AG04450 (cell line): ENCODE data around the gene KIAA0930. TPM values are rescaled to one million over a fixed set of nuclear protein-coding genes. Genes with fewer than 3 reads are reported as not detected.

Experiments
- CTCF ChIA-PET: fragments of 300-600, 350-600 bp; formaldehyde crosslinking; extraction: SDS; loops from one replicate; lab custom pipeline; 2022; ENCODE audit warnings: antibody characterized with exemption, inconsistent platforms; lab: Charles Lee
- POLR2A ChIA-PET: fragments of 350-600 bp; formaldehyde crosslinking; extraction: SDS; loops from one replicate; lab custom pipeline; 2021; ENCODE audit warnings: antibody characterized with exemption, inconsistent platforms; lab: Yijun Ruan, JAX
- DNase-seq: peaks from one replicate; pipeline ENCODE4 v3.0.0-alpha.2; 2011; ENCODE audit warnings: low read depth, low spot score
- H3K27ac ChIP-seq: one replicate; pipeline ENCODE4 v1.5.1; 2012; ENCODE audit warnings: low read depth, low read length, control low read depth
- H3K27me3 ChIP-seq: one replicate; pipeline ENCODE4 v1.6.0; 2012; ENCODE audit warnings: low read length; ENCODE audit not compliant: control insufficient read depth, insufficient read depth
- H3K4me3 ChIP-seq: 2 replicates; pipeline ENCODE4 v1.5.1; 2011; ENCODE audit warnings: mild to moderate bottlenecking, low read depth, low read length, control low read depth
- H3K9me3 ChIP-seq: 2 replicates; pipeline ENCODE4 v1.5.1; 2012; ENCODE audit warnings: low read length; ENCODE audit not compliant: control insufficient read depth, insufficient read depth
- polyA plus RNA-seq: library from polyadenylated mRNA; depleted of rRNA; stranded (reverse); fragments of >200 nt; gene quantifications from 2 replicates; pipeline ENCODE4 v1.2.3, GENCODE V29; 2011
- TF ChIP-seq, protein P1 (sequence below): IDR thresholded peaks from 2 replicates; pipeline ENCODE4 v1.5.1; 2011; ENCODE audit warnings: low read depth, low read length, control low read depth, inconsistent platforms

The KIAA0930 gene
- polyA plus RNA-seq, 1 experiment: 49.4 TPM

DNA sequence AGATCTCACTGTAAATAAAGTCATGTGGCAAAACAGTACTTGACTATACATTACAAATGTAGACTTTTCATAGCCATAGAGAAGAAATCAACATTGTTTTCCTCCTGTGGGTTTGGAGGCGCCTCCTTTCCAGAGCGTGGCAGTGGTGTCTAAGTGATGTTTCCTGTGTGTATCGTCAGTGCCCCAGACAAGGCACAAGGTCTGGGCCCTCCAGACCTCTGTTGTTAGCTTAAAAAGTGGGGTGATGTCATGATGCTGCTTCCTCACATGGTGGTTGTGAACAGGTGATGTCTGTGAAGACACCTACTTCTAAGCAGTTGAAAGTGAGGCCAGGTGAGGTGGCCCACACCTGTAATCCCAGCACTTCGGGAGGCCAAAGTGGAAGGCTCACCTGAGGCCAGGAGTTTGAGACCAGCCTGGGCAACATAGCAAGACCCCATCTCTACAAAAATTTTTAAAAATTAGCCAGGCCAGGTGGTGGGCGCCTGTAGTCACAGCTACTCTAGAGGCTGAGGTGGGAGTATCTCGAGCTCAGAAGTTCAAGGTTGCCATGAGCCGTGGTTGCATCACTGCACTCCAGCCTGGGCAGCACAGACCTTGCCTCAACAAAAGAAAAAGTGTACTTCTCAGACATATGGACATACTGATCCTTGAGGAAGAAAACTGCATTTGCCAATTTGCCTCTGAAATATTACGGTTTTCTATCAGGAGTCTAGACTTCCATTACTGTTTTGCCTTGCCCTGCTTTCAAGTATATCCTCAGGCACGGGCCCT, 61.2 kb downstream of the KIAA0930 start:
- ChIA-PET POLR2A (no interaction called here), CTCF (interaction anchor here (0.9 kb wide), 1 partner anchor 138 kb away, joined by 3 read pairs; no protein-coding TSS in a partner anchor)
- Histone ChIP-seq H3K27me3 (no peaks in the 10 kb centered on the region), H3K4me3 (no peak overlapping the region), H3K27ac (no peak overlapping the region), H3K9me3 (no peaks in the 10 kb centered on the region)
- TF ChIP-seq, protein P1, sequence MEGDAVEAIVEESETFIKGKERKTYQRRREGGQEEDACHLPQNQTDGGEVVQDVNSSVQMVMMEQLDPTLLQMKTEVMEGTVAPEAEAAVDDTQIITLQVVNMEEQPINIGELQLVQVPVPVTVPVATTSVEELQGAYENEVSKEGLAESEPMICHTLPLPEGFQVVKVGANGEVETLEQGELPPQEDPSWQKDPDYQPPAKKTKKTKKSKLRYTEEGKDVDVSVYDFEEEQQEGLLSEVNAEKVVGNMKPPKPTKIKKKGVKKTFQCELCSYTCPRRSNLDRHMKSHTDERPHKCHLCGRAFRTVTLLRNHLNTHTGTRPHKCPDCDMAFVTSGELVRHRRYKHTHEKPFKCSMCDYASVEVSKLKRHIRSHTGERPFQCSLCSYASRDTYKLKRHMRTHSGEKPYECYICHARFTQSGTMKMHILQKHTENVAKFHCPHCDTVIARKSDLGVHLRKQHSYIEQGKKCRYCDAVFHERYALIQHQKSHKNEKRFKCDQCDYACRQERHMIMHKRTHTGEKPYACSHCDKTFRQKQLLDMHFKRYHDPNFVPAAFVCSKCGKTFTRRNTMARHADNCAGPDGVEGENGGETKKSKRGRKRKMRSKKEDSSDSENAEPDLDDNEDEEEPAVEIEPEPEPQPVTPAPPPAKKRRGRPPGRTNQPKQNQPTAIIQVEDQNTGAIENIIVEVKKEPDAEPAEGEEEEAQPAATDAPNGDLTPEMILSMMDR: no peak
- DNase-seq: no peak

DNA sequence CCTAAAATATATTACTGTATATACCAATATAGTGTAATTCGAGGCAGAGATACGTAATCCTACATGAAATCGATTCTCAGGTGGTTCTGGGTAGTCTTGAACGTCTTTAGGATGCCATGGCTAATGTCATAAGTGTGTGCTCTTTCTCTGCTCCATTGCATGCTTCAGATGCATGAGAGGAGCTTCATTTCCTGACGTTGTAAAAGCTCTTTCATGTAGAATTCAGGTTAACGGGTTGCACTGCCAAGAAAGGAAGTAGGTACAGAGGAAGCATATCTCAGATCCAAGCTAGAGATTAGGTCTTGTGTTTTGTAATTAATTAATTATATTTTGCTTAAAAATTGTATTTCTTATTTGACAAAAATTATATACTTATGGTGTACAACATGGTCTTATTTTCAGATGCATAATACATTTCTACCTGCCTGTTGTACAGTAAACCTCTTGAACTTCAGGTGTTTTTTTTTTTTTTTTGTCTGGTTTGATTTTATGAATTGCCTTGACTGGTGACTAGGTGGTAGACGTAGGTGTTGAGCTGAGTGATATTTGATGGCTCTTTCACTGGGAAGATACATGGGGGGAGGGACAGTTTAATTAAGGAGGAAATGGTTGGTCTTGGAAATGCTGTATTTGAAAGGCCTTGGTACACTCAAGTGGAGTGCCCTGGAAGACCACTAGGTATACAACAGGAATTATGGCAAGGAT, 67.7 kb downstream of the KIAA0930 start:
- DNase-seq: no peak
- POLR2A ChIA-PET: no interaction called here
- CTCF ChIA-PET: interaction anchor here (0.6 kb wide), 1 partner anchor 11 kb away, joined by 5 read pairs; no protein-coding TSS in a partner anchor
- Histone ChIP-seq H3K4me3 (no peak overlapping the region), H3K27ac (no peak overlapping the region), H3K9me3 (no peaks in the 10 kb centered on the region), H3K27me3 (no peaks in the 10 kb centered on the region)
- TF ChIP-seq, protein P1: no peak

- no peak for DNase-seq
- Histone ChIP-seq H3K27me3 (no peaks in the 10 kb centered on the region), H3K4me3 (no peak overlapping the region), H3K27ac (no peak overlapping the region), H3K9me3 (no peaks in the 10 kb centered on the region)
- CTCF ChIA-PET: interaction anchor here (1.5 kb wide), 1 partner anchor 70 kb away, joined by 3 read pairs; no protein-coding TSS in a partner anchor
- POLR2A ChIA-PET: no interaction called here
- TF ChIP-seq, protein P1: 0 out of 2 replicates have a peak, but pooled peaks have one; percentile 24
Measured at GRCh38 chr22:45171830-45172229, 68.9 kb downstream of the KIAA0930 start.

DNA sequence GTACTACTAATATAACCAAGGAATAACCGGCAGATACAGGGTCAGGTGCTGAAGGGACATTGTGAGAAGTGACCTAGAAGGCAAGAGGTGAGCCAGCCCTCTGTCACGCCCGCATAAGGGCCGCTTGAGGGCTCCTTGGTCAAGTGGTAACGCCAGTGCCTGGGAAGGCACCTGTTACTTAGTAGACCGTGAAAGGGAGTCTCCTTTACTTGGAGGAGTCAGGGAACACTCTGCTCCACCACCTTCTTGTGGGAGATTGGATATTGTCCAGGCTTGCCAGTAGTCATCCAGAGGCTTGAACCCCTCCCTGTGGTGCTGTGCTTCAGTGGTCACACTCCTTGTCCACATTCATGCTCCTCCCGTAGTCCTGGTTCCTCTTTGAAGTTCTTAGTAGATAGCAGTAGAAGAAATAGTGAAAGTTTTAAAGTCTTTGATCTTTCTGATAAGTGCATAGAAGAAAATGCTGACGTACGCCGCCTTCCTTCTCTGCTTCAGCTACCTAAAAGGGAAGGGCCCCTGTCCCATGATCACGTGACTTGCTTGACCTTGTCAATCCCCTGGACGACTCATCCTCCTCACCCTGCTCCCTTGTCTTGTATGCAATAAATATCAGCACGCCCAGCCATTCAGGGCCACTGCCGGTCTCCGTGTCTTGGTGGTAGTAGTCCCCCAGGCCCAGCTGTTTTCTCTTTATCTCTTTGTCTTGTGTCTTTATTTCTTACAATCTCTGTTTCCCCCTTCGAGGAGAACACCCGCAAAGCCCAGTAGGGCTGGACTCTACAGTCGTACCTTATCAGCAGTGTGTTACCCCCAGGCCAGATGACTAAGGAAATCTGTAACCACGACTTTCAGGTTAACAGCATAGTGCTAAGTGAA, 70.9 kb downstream of the KIAA0930 start:
- Histone ChIP-seq H3K27me3 (no peaks in the 10 kb centered on the region), H3K27ac (no peak overlapping the region), H3K9me3 (no peaks in the 10 kb centered on the region), H3K4me3 (no peak overlapping the region)
- DNase-seq: no peak
- TF ChIP-seq, protein P1: no peak
- ChIA-PET POLR2A (no interaction called here), CTCF (interaction anchor here (1.3 kb wide), 1 partner anchor 39 kb away, joined by 3 read pairs; no protein-coding TSS in a partner anchor)
